H9 (cell line): ENCODE results near the gene RARS2. TPM values are rescaled to one million over a fixed set of nuclear protein-coding genes. Genes with fewer than 3 reads are reported as not detected.

ENCODE experiments used
- DNase-seq: peaks from one replicate; pipeline ENCODE4 v3.0.0-alpha.2; 2017
- H2AFZ ChIP-seq: one replicate; pipeline ENCODE4 v1.6.1; 2013; ENCODE audit warnings: mild to moderate bottlenecking, low read length, control low read depth, moderate library complexity
- H2AK5ac ChIP-seq: 2 replicates; pipeline ENCODE4 v1.6.1; 2013; ENCODE audit warnings: low read length, control low read depth, mixed read lengths; ENCODE audit not compliant: insufficient read length
- H2BK120ac ChIP-seq: one replicate; pipeline ENCODE4 v1.6.1; 2013; ENCODE audit warnings: low read depth, mild to moderate bottlenecking, low read length, control low read depth, inconsistent platforms; ENCODE audit not compliant: poor library complexity, severe bottlenecking
- H2BK12ac ChIP-seq: 2 replicates; pipeline ENCODE4 v1.6.1; 2013; ENCODE audit warnings: low read length, control low read depth, mixed read lengths, low read depth; ENCODE audit not compliant: insufficient read length
- H2BK15ac ChIP-seq: 2 replicates; pipeline ENCODE4 v1.6.1; 2013; ENCODE audit warnings: low read depth, low read length, control low read depth
- H2BK20ac ChIP-seq: one replicate; pipeline ENCODE4 v1.6.1; 2013; ENCODE audit warnings: low read depth, mild to moderate bottlenecking, low read length, control low read depth, inconsistent platforms; ENCODE audit not compliant: poor library complexity, severe bottlenecking
- H2BK5ac ChIP-seq: 2 replicates; pipeline ENCODE4 v1.6.1; 2013; ENCODE audit warnings: low read length, control low read depth, mixed read lengths; ENCODE audit not compliant: insufficient read length
- H3K14ac ChIP-seq: 2 replicates; pipeline ENCODE4 v1.6.1; 2013; ENCODE audit warnings: low read length, control low read depth; ENCODE audit not compliant: insufficient read depth
- H3K18ac ChIP-seq: 2 replicates; pipeline ENCODE4 v1.6.1; 2013; ENCODE audit warnings: low read depth, mild to moderate bottlenecking, mixed read lengths, low read length, control low read depth; ENCODE audit not compliant: insufficient read length
- H3K23ac ChIP-seq: 2 replicates; pipeline ENCODE4 v1.6.1; 2013; ENCODE audit warnings: low read length, control low read depth, mixed read lengths, low read depth; ENCODE audit not compliant: insufficient read length
- H3K23me2 ChIP-seq: 2 replicates; pipeline ENCODE4 v1.6.1; 2013; ENCODE audit warnings: low read depth, mild to moderate bottlenecking, mixed read lengths, low read length, control low read depth; ENCODE audit not compliant: insufficient read length, poor library complexity, severe bottlenecking
- H3K27ac ChIP-seq: 2 replicates; pipeline ENCODE4 v1.5.1; 2013; ENCODE audit warnings: low read length, control low read depth, mixed read lengths, low read depth; ENCODE audit not compliant: insufficient read length
- H3K27me3 ChIP-seq: 2 replicates; pipeline ENCODE4 v1.6.1; 2013; ENCODE audit warnings: low read length, control low read depth, inconsistent platforms; ENCODE audit not compliant: insufficient read depth
- H3K4ac ChIP-seq: 2 replicates; pipeline ENCODE4 v1.6.1; 2013; ENCODE audit warnings: low read depth, mild to moderate bottlenecking, control low read depth, inconsistent platforms, low read length, moderate library complexity
- H3K4me1 ChIP-seq: 2 replicates; pipeline ENCODE4 v1.6.1; 2013; ENCODE audit warnings: low read length, control low read depth, inconsistent platforms; ENCODE audit not compliant: insufficient read depth
- H3K4me2 ChIP-seq: 2 replicates; pipeline ENCODE4 v1.6.1; 2013; ENCODE audit warnings: low read length, control low read depth, mixed read lengths; ENCODE audit not compliant: insufficient read length, insufficient read depth
- H3K56ac ChIP-seq: 2 replicates; pipeline ENCODE4 v1.6.1; 2013; ENCODE audit warnings: low read depth, mild to moderate bottlenecking, mixed read lengths, low read length, control low read depth; ENCODE audit not compliant: insufficient read length
- H3K79me1 ChIP-seq: 2 replicates; pipeline ENCODE4 v1.6.1; 2013; ENCODE audit warnings: low read depth, mild to moderate bottlenecking, moderate library complexity, low read length, control low read depth, inconsistent platforms; ENCODE audit not compliant: insufficient read depth, poor library complexity, severe bottlenecking
- H3K79me2 ChIP-seq: 2 replicates; pipeline ENCODE4 v1.6.1; 2013; ENCODE audit warnings: low read length, control low read depth, inconsistent platforms; ENCODE audit not compliant: insufficient read depth
- H3K9ac ChIP-seq: 2 replicates; pipeline ENCODE4 v1.6.1; 2013; ENCODE audit warnings: low read length, control low read depth, mixed read lengths; ENCODE audit not compliant: insufficient read length; ENCODE audit errors: extremely low read depth
- H3K9me3 ChIP-seq: one replicate; pipeline ENCODE4 v1.6.1; 2013; ENCODE audit warnings: low read depth, low read length, inconsistent platforms; ENCODE audit not compliant: control insufficient read depth
- H3T11ph ChIP-seq: one replicate; pipeline ENCODE4 v1.6.1; 2013; ENCODE audit warnings: mild to moderate bottlenecking, low read length, control low read depth, inconsistent platforms
- H4K20me1 ChIP-seq: one replicate; pipeline ENCODE4 v1.6.1; 2013; ENCODE audit not compliant: control insufficient read depth, insufficient read length, insufficient read depth
- H4K5ac ChIP-seq: 2 replicates; pipeline ENCODE4 v1.6.1; 2013; ENCODE audit warnings: low read depth, mild to moderate bottlenecking, mixed read lengths, low read length, control low read depth; ENCODE audit not compliant: insufficient read length
- H4K8ac ChIP-seq: replicated peaks from 2 replicates; pipeline ENCODE4 v1.6.1; 2013; ENCODE audit warnings: low read length, control low read depth, mixed read lengths, low read depth; ENCODE audit not compliant: insufficient read length
- H4K91ac ChIP-seq: 2 replicates; pipeline ENCODE4 v1.6.1; 2013; ENCODE audit warnings: low read depth, mild to moderate bottlenecking, moderate library complexity, mixed read lengths, low read length, control low read depth; ENCODE audit not compliant: insufficient read length
- H3K27ac Mint-ChIP-seq, 3 experiments: 2 replicates in 2 of 3; 3 replicates in 1 of 3; pipeline ENCODE4 v1.8.0; 2020 to 2021; ENCODE audit warnings: mixed read lengths in 3 of 3, mild to moderate bottlenecking in 1 of 3, moderate library complexity in 1 of 3
- H3K27me3 Mint-ChIP-seq: 2 replicates; pipeline ENCODE4 v1.8.0; 2021; ENCODE audit warnings: low read depth, mild to moderate bottlenecking, moderate library complexity, mixed read lengths
- H3K36me3 Mint-ChIP-seq, 3 experiments: 2 replicates in 2 of 3; 3 replicates in 1 of 3; pipeline ENCODE4 v1.8.0; 2020 to 2021; ENCODE audit warnings: low read depth in 3 of 3, mixed read lengths in 3 of 3; ENCODE audit not compliant: insufficient read depth in 1 of 3
- H3K4me1 Mint-ChIP-seq, 2 experiments: 2 replicates each; pipeline ENCODE4 v1.8.0; 2020; ENCODE audit warnings: mixed read lengths in 2 of 2
- H3K4me3 Mint-ChIP-seq, 2 experiments: 2 replicates in 1 of 2; 3 replicates in 1 of 2; pipeline ENCODE4 v1.8.0; 2020 to 2021; ENCODE audit warnings: mild to moderate bottlenecking in 2 of 2, mixed read lengths in 2 of 2, moderate library complexity in 1 of 2
- H3K9me3 Mint-ChIP-seq, 2 experiments: 2 replicates in 1 of 2; 3 replicates in 1 of 2; pipeline ENCODE4 v1.8.0; 2020; ENCODE audit warnings: mild to moderate bottlenecking in 2 of 2, mixed read lengths in 2 of 2, moderate library complexity in 1 of 2
- WGBS: extraction: QIAGEN DNeasy Blood & Tissue Kit; methylation state at CpG from one replicate; pipeline ENCODE4 v1.1.7; 2013; ENCODE audit warnings: missing lambda C conversion rate, low lambda C conversion rate, mixed read lengths; ENCODE audit not compliant: insufficient read length; ENCODE audit errors: extremely low coverage; 5-methylcytosine and 5-hydroxymethylcytosine counted together
- total RNA-seq: library from RNA; stranded (reverse); gene quantifications from 2 replicates; pipeline ENCODE4 v1.2.1, GENCODE V29; 2021
- TF ChIP-seq, protein P1 (sequence below): fragments of 200-600 bp; sonication (generic); conservative IDR thresholded peaks from 3 replicates; pipeline ENCODE4 v1.8.0; 2021; ENCODE audit warnings: antibody characterized with exemption, mild to moderate bottlenecking

The RARS2 gene
- total RNA-seq, 1 experiment from 2014 or later, result 45.1 TPM

DNA sequence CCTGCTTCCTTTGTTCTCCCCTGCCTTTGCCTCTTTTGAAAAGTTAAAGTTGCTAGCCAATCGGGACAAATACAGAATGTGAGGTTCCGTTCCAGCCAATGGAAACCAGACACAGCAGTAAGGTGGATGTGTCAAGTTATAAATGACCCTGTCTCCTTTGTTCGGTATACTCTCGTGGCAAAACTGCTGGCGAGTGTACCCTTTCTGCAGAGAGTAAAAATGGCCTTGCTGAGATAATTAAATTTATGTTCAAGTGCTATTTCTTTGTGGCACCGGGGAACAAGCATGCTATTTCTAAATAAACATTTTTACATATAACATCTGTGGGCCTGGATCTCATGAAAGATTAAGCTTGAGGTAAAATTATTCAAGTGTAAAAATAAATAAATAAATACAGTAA, 50.2 kb downstream of the RARS2 start:
- Histone ChIP-seq H3K9me3 (no peaks in the 10 kb centered on the region), H3K4ac (no peak overlapping the region), H3K23me2 (no peaks in the 10 kb centered on the region), H3K27ac (no peak overlapping the region), H3K4me2 (no peak overlapping the region), H2AFZ (no peak overlapping the region), H2AK5ac (no peak overlapping the region), H3K56ac (no peak overlapping the region), H3K4me1 (no peaks in the 10 kb centered on the region), H2BK120ac (no peak overlapping the region), H3K23ac (no peak overlapping the region), H2BK12ac (no peak overlapping the region), H2BK20ac (no peak overlapping the region), H3K14ac (no peak overlapping the region), H2BK5ac (no peak overlapping the region), H3K79me1 (no peaks in the 10 kb centered on the region), H4K8ac (no peak overlapping the region), H3K27me3 (no peaks in the 10 kb centered on the region), H3K79me2 (no peaks in the 10 kb centered on the region), H3T11ph (no peak overlapping the region), H4K91ac (no peak overlapping the region), H3K9ac (no peak overlapping the region), H4K5ac (no peak overlapping the region), H4K20me1 (no peaks in the 10 kb centered on the region), H2BK15ac (no peak overlapping the region), H3K18ac (no peak overlapping the region)
- no CpG with 5 or more reads among the region's 6 CpGs for WGBS
- Mint-ChIP-seq H3K27me3 (no peaks in the 10 kb centered on the region), H3K27ac (no peak overlapping the region), H3K4me3 (no peak overlapping the region), H3K9me3 (peaks cover 11 to 13% of the 10 kb centered on the region in 2 experiments; a peak in 2 of 5 replicates), H3K4me1 (no peaks in the 10 kb centered on the region), H3K36me3 (peaks cover 35 to 60% (median 42%) of the 10 kb centered on the region in 3 experiments)
- TF ChIP-seq, protein P1, sequence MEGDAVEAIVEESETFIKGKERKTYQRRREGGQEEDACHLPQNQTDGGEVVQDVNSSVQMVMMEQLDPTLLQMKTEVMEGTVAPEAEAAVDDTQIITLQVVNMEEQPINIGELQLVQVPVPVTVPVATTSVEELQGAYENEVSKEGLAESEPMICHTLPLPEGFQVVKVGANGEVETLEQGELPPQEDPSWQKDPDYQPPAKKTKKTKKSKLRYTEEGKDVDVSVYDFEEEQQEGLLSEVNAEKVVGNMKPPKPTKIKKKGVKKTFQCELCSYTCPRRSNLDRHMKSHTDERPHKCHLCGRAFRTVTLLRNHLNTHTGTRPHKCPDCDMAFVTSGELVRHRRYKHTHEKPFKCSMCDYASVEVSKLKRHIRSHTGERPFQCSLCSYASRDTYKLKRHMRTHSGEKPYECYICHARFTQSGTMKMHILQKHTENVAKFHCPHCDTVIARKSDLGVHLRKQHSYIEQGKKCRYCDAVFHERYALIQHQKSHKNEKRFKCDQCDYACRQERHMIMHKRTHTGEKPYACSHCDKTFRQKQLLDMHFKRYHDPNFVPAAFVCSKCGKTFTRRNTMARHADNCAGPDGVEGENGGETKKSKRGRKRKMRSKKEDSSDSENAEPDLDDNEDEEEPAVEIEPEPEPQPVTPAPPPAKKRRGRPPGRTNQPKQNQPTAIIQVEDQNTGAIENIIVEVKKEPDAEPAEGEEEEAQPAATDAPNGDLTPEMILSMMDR, result no peak
- DNase-seq, result peak; percentile 29
